H1 (cell line): ENCODE data around the gene NDFIP2. TPM values are rescaled to one million over a fixed set of nuclear protein-coding genes. Genes with fewer than 3 reads are reported as not detected.

Experiments used
- CTCF ChIA-PET: fragments of 300-600 bp; sonication (Branson Sonifier 250); formaldehyde crosslinking; loops from one replicate; lab custom pipeline; 2021; ENCODE audit not compliant: partially characterized antibody; lab: Charles Lee
- POLR2A ChIA-PET: fragments of 300-600 bp; sonication (Branson Sonifier 250); formaldehyde crosslinking; loops from one replicate; lab custom pipeline; 2021; ENCODE audit warnings: inconsistent platforms; ENCODE audit not compliant: partially characterized antibody; lab: Charles Lee
- DNase-seq, 2 experiments: peaks; one replicate each; pipeline versions ENCODE4 v3.0.0 to v3.0.0-alpha.2; 2010 to 2022; ENCODE audit warnings: low spot score in 2 of 2, low read depth in 1 of 2, mixed read lengths in 1 of 2
- FAIRE-seq: peaks from 2 replicates; lab custom pipeline; 2011; peaks lifted over from hg19 to GRCh38; lab: Jason Lieb, UNC
- H2AFZ ChIP-seq: 2 replicates; pipeline ENCODE4 v1.8.1; 2012; ENCODE audit warnings: low read length, inconsistent platforms
- H2AK5ac ChIP-seq: 2 replicates; pipeline ENCODE4 v1.6.1; 2013; ENCODE audit warnings: low read depth, low read length
- H2BK120ac ChIP-seq: replicated peaks from 2 replicates; pipeline ENCODE3; 2013; ENCODE audit warnings: low read depth, low read length, inconsistent platforms
- H2BK12ac ChIP-seq: 2 replicates; pipeline ENCODE4 v1.6.1; 2013; ENCODE audit warnings: low read depth, low read length
- H2BK15ac ChIP-seq: 2 replicates; pipeline ENCODE4 v1.6.1; 2013; ENCODE audit warnings: low read length
- H2BK20ac ChIP-seq: 2 replicates; pipeline ENCODE4 v1.6.1; 2013; ENCODE audit warnings: low read length
- H2BK5ac ChIP-seq: 2 replicates; pipeline ENCODE4 v1.6.1; 2013; ENCODE audit warnings: low read depth, low read length
- H3K14ac ChIP-seq: 2 replicates; pipeline ENCODE4 v1.6.1; 2013; ENCODE audit warnings: inconsistent platforms; ENCODE audit not compliant: insufficient read length
- H3K18ac ChIP-seq: 2 replicates; pipeline ENCODE4 v1.6.1; 2013; ENCODE audit warnings: low read length; ENCODE audit errors: extremely low read depth
- H3K23ac ChIP-seq: 2 replicates; pipeline ENCODE4 v1.6.1; 2013; ENCODE audit warnings: inconsistent platforms; ENCODE audit not compliant: insufficient read length
- H3K23me2 ChIP-seq: 2 replicates; pipeline ENCODE4 v1.6.1; 2013; ENCODE audit warnings: low read depth, low read length
- H3K27ac ChIP-seq: 2 replicates; pipeline ENCODE4 v1.6.1; 2011; ENCODE audit warnings: low read depth, low read length, inconsistent platforms
- H3K27me3 ChIP-seq, 4 experiments: replicated peaks in 1 of 4; 1 replicate in 1 of 4; 2 replicates in 3 of 4; pipeline versions ENCODE4 v1.6.1 to v1.8.1; 2011 to 2013; ENCODE audit warnings: low read length in 3 of 4, mild to moderate bottlenecking in 3 of 4, inconsistent platforms in 2 of 4, mixed read lengths in 2 of 4, moderate library complexity in 1 of 4; ENCODE audit not compliant: control insufficient read depth in 3 of 4, insufficient read depth in 3 of 4; ENCODE audit errors: extremely low read depth in 1 of 4
- H3K36me3 ChIP-seq, 4 experiments: 2 replicates each; pipeline versions ENCODE4 v1.6.1 to v1.8.1; 2011 to 2013; ENCODE audit warnings: mild to moderate bottlenecking in 4 of 4, low read length in 3 of 4, moderate library complexity in 2 of 4, control low read depth in 1 of 4, inconsistent platforms in 1 of 4; ENCODE audit not compliant: insufficient read depth in 4 of 4, control insufficient read depth in 2 of 4
- H3K4ac ChIP-seq: replicated peaks from 2 replicates; pipeline ENCODE3; 2013; ENCODE audit warnings: low read length, low read depth, mixed read lengths, inconsistent platforms; ENCODE audit not compliant: insufficient read length
- H3K4me1 ChIP-seq, 4 experiments: replicated peaks in 1 of 4; 1 replicate in 1 of 4; 2 replicates in 3 of 4; pipeline versions ENCODE4 v1.6.1 to v1.8.1; 2011 to 2013; ENCODE audit warnings: low read length in 3 of 4, inconsistent platforms in 2 of 4, mixed read lengths in 1 of 4; ENCODE audit not compliant: insufficient read depth in 4 of 4, control insufficient read depth in 3 of 4
- H3K4me2 ChIP-seq, 2 experiments: 2 replicates each; pipeline versions ENCODE4 v1.6.1 to v1.8.1; 2011 to 2013; ENCODE audit warnings: low read depth in 2 of 2, low read length in 2 of 2, control low read depth in 1 of 2, inconsistent platforms in 1 of 2, mild to moderate bottlenecking in 1 of 2; ENCODE audit not compliant: insufficient read depth in 1 of 2
- H3K4me3 ChIP-seq, 4 experiments: fragments of 200-600, 300-600 bp in 1 of 4; sonication (generic), shearing (Covaris generic), sonication (Bioruptor Twin) in 1 of 4; 2 replicates each; pipeline versions ENCODE4 v1.5.1 to v1.8.1; 2011 to 2016; ENCODE audit warnings: low read length in 4 of 4, low read depth in 3 of 4, control low read depth in 2 of 4, inconsistent platforms in 2 of 4, mild to moderate bottlenecking in 2 of 4, mixed read lengths in 1 of 4, moderate library complexity in 1 of 4; ENCODE audit not compliant: insufficient read depth in 2 of 4; ENCODE audit errors: extremely low read depth in 1 of 4
- H3K56ac ChIP-seq: replicated peaks from 2 replicates; pipeline ENCODE3; 2013; ENCODE audit warnings: low read depth, mild to moderate bottlenecking, mixed read lengths, low read length, inconsistent platforms; ENCODE audit not compliant: insufficient read length
- H3K79me1 ChIP-seq: 2 replicates; pipeline ENCODE4 v1.6.1; 2013; ENCODE audit warnings: low read depth, low read length, control low read depth
- H3K79me2 ChIP-seq, 2 experiments: 2 replicates each; pipeline versions ENCODE4 v1.6.1 to v1.8.1; 2012 to 2013; ENCODE audit warnings: low read length in 2 of 2, mild to moderate bottlenecking in 2 of 2, inconsistent platforms in 1 of 2; ENCODE audit not compliant: insufficient read depth in 2 of 2, control insufficient read depth in 1 of 2
- H3K9ac ChIP-seq, 4 experiments: replicated peaks in 1 of 4; 1 replicate in 1 of 4; 2 replicates in 3 of 4; pipeline versions ENCODE4 v1.6.1 to v1.8.1; 2011 to 2013; ENCODE audit warnings: low read depth in 3 of 4, low read length in 3 of 4, control low read depth in 2 of 4, mild to moderate bottlenecking in 2 of 4, moderate library complexity in 2 of 4, inconsistent platforms in 1 of 4; ENCODE audit errors: extremely low read depth in 1 of 4
- H3K9me3 ChIP-seq, 2 experiments: 2 replicates each; pipeline versions ENCODE4 v1.6.1 to v1.8.1; 2012 to 2013; ENCODE audit warnings: mild to moderate bottlenecking in 2 of 2, moderate library complexity in 2 of 2, control low read depth in 1 of 2, inconsistent platforms in 1 of 2, low read depth in 1 of 2, low read length in 1 of 2, mixed read lengths in 1 of 2; ENCODE audit not compliant: insufficient read depth in 2 of 2
- H4K20me1 ChIP-seq, 2 experiments: replicated peaks in 1 of 2; 2 replicates each; pipeline versions ENCODE3 to v1.8.1; 2011 to 2013; ENCODE audit warnings: inconsistent platforms in 2 of 2, low read length in 2 of 2, mild to moderate bottlenecking in 1 of 2; ENCODE audit not compliant: insufficient read depth in 2 of 2, control insufficient read depth in 1 of 2
- H4K5ac ChIP-seq: 2 replicates; pipeline ENCODE4 v1.6.1; 2013; ENCODE audit warnings: low read length, low read depth, mixed read lengths, inconsistent platforms; ENCODE audit not compliant: insufficient read length
- H4K8ac ChIP-seq: 2 replicates; pipeline ENCODE4 v1.8.0; 2013; ENCODE audit warnings: mild to moderate bottlenecking, moderate library complexity, low read length, inconsistent platforms; ENCODE audit not compliant: insufficient read depth; ENCODE audit errors: extremely low read depth
- H4K91ac ChIP-seq: replicated peaks from 2 replicates; pipeline ENCODE3; 2013; ENCODE audit warnings: low read length, mixed read lengths, inconsistent platforms; ENCODE audit not compliant: insufficient read length
- KDM4A ChIP-seq: IDR thresholded peaks from one replicate; pipeline ENCODE4 v1.7.1; 2012; ENCODE audit warnings: low read depth, mild to moderate bottlenecking, moderate library complexity, low read length, inconsistent platforms; ENCODE audit not compliant: severe bottlenecking
- KDM5A ChIP-seq: fragments of 200-600 bp; IDR thresholded peaks from 2 replicates; pipeline ENCODE4 v1.7.1; 2012; ENCODE audit warnings: mild to moderate bottlenecking, low read length, inconsistent platforms, mixed read lengths
- WGBS, 2 experiments: shearing (Covaris generic) in 1 of 2; methylation state at CpG; one replicate each; pipeline versions ENCODE4 v1.1.6 to v1.1.7; 2013 to 2015; ENCODE audit warnings: low lambda C conversion rate in 2 of 2, mixed read lengths in 2 of 2, inconsistent platforms in 1 of 2, low coverage in 1 of 2, missing lambda C conversion rate in 1 of 2; ENCODE audit not compliant: insufficient replicate concordance in 2 of 2, insufficient coverage in 1 of 2, insufficient read length in 1 of 2; ENCODE audit errors: extremely low coverage in 1 of 2, missing lambda C conversion rate in 1 of 2; 5-methylcytosine and 5-hydroxymethylcytosine counted together
- polyA plus RNA-seq, 7 experiments: library from polyadenylated mRNA; depleted of rRNA in 3 of 7; stranded (reverse) in 5 of 7; unstranded in 2 of 7; fragments of >200 nt in 5 of 7; fragments of 200-250 nt in 2 of 7; gene quantifications; 1 replicate in 5 of 7; 2 replicates in 1 of 7; 4 replicates in 1 of 7; pipeline versions ENCODE4 v1.2.1 to v1.2.3, GENCODE V29; 2011 to 2013; ENCODE audit warnings: missing spikeins in 2 of 7, mixed read lengths in 2 of 7
- total RNA-seq: library from RNA; stranded (reverse); fragmentation: NEBNext Ultra II Directional; extraction: Animal tissue kit (Norgen Biotek cat#: 25700); gene quantifications from 2 replicates; pipeline ENCODE4 v1.2.1, GENCODE V29; 2021

Gene NDFIP2
- total and polyA plus RNA-seq, 2 of the 8 experiments (the other 6 are each of a cell fraction or from before 2014, with no cell fraction given), result 11.1 to 32.9 TPM

DNA sequence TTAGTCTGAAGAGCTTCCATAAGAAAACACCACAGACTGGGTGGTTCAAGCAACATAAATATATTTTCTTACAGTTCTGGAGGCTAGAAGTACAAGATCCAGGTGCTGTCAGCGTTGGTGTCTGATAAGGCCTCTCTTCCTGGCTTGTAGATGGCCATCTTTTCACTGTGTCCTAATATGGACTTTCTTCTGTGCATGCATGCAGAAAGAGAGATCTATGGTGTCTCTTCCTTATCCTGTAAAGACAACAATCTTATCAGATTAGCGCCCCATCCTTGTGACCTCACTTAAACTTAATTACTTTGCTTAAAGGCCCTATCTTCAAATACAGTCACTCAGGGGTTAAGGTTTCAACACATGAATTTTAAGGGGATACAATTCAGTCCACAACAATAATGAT lies 14.1 kb upstream of the NDFIP2 start:
- H2BK20ac ChIP-seq, result no peak overlapping the region
- no peak overlapping the region for H2AK5ac ChIP-seq
- no peak overlapping the region for H2BK5ac ChIP-seq
- ChIA-PET CTCF (no interaction called here), POLR2A (no interaction called here)
- 96% methylated on average over 2 of the region's 2 CpGs; no CpG with 5 or more reads in 1 of the 2 experiments for WGBS, 2 experiments
- H3K27me3 ChIP-seq, result no peaks in the 10 kb centered on the region
- no peak overlapping the region for H3K23ac ChIP-seq
- H4K8ac ChIP-seq, result no peak overlapping the region
- H3K18ac ChIP-seq, result no peak overlapping the region
- no peak overlapping the region for H3K14ac ChIP-seq
- H3K4ac ChIP-seq, result no peak overlapping the region
- H4K91ac ChIP-seq, result no peak overlapping the region
- no peak overlapping the region for H3K4me3 ChIP-seq
- no peak overlapping the region for H2BK120ac ChIP-seq
- H4K5ac ChIP-seq, result no peak overlapping the region
- H3K9ac ChIP-seq, result no peak overlapping the region
- H3K27ac ChIP-seq, result no peak overlapping the region
- no peak overlapping the region for H3K4me2 ChIP-seq
- DNase-seq, result no peak
- H3K36me3 ChIP-seq, result no peaks in the 10 kb centered on the region
- no peaks in the 10 kb centered on the region for H4K20me1 ChIP-seq
- no peaks in the 10 kb centered on the region for H3K9me3 ChIP-seq
- FAIRE-seq, result no peak
- H3K23me2 ChIP-seq, result no peaks in the 10 kb centered on the region; the same call in 1 of the 2 replicates
- no peak overlapping the region for H3K56ac ChIP-seq
- H2BK12ac ChIP-seq, result no peak overlapping the region
- H2AFZ ChIP-seq, result no peak overlapping the region
- H3K79me2 ChIP-seq, result no peaks in the 10 kb centered on the region
- no peak for TF ChIP-seq KDM4A
- no peak for TF ChIP-seq KDM5A
- no peaks in the 10 kb centered on the region for H3K79me1 ChIP-seq
- no peaks in the 10 kb centered on the region for H3K4me1 ChIP-seq
- H2BK15ac ChIP-seq, result no peak overlapping the region
